Colon (tissue), 2 donors: ENCODE data around the gene SLC35G6.
"Not testable (repeated sequence)": the region's sequence is repeated elsewhere in the genome, so short reads cannot be mapped to it uniquely, and the experiment has no call there.

Experiments
- FAIRE-seq: peaks from 2 replicates; lab custom pipeline; 2012; peaks lifted over from hg19 to GRCh38; lab: Jason Lieb, UNC
- donor health status: control.
- donor health status: control.

The SLC35G6 gene

GRCh38 chr17:7478276-7479212, 2.7 kb upstream of the SLC35G6 start:
- FAIRE-seq: no peak

DNA sequence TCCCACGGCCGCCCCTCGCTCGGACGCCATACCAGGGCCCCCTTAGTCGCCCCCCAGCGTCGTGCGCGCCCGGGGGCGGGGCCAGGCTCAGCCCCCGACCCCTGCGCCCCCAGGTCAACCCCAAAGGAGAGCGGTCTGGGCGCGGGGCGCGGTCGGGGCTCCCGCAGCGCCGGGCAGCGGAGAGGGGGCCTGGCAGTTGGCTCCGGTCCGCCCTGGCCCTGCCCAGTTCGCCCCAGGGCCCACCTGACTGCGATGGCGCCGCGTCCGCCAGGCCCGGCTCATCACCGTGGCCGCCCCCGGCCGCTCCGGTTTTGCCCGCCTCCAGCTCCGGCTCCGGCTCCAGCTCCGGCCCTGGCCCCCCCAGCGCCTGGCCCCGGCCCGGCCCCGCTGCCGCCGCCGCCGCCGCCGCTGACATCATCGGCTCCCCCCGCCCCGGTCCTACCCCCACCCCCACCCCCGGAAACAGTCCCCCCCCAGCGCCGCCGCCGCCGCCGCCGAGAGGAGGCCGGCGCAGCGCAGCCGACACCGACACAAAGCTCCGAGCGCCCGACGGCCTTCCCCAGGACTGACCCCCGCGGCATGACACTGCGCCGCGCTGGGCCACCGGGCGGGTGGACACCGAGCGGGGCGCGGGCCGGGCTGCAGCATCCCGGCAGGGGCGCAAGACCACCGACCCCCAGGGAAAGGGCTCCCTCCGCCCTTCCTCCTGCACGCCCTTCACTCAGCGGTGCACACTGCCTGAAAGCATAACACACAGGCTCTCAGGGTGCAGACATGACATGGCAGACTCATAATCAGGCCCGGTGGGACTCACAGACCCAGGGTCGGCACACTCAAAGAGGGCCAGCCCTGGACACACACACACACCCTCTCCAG, 1.8 kb upstream of the SLC35G6 start, which contains the start of gene ZBTB4:
TSS of gene ZBTB4 (minus strand) at position 419 of the 876 bp plus-strand sequence. CDS start 12,830 bp downstream, outside the sequence.
- no peak for FAIRE-seq

- FAIRE-seq: no peak
These were observed 1.2 kb upstream of the SLC35G6 start for GRCh38 chr17:7480089-7480384.

- not testable (repeated sequence) for FAIRE-seq
These were observed 846 bp downstream of the SLC35G6 start for GRCh38 chr17:7481842-7482741.

- not testable (repeated sequence) for FAIRE-seq
These were observed 1.5 kb downstream of the SLC35G6 start for GRCh38 chr17:7482742-7483088.

DNA sequence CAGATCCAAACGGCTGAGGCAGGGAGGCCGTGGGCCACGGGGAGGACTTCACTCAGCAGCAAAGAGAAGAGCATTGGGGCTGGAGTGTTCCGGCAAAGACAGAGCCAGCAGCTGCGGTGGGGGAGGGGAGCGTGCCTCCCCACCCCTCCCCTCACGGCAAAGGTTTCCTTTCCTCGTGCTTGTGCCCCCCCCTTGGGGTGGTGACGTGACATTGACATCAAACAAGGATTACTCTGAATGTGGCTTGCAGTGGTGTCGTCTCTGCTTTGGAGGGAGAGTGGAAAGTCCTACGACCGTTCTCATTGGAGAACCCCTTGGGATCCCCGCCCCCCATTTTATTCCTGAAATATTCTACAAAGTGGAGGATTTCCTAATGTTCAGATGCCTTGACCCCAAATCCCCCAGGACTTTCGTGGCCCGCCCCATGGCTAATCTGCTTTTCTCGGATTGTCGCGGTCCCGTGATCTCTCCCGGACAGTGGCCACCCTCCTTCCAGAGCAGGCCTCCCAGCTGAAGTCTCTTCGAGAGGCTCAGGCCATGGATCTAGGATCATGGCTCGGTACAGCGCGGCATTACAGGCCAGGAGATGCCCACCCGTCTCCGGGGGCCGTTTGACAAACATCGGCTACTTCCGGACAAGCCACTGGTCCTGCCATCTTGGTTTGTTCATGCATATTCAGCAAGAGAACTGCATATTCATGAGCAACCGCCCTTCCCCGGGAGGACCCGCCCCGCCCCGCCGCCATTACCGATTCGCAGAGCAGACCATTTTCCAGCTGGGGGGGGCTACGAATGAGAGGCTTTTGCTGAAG, 2.2 kb downstream of the SLC35G6 start:
- no peak for FAIRE-seq

GRCh38 chr17:7484067-7484918, 3.0 kb downstream of the SLC35G6 start, which contains the start of gene POLR2A:
Gene POLR2A, plus strand, starts transcription at chr17:7484366.
- FAIRE-seq: no peak

- no peak for FAIRE-seq
These were observed 3.7 kb downstream of the SLC35G6 start for GRCh38 chr17:7484919-7485377.

- FAIRE-seq: no peak
These were observed 4.9 kb downstream of the SLC35G6 start for GRCh38 chr17:7486181-7486580.

GRCh38 chr17:7490144-7490543, 8.9 kb downstream of the SLC35G6 start:
- no peak for FAIRE-seq

- FAIRE-seq: no peak
These were observed 10.3 kb downstream of the SLC35G6 start for GRCh38 chr17:7491583-7491982.

- no peak for FAIRE-seq
These were observed 12.7 kb downstream of the SLC35G6 start for GRCh38 chr17:7493941-7494340.

DNA sequence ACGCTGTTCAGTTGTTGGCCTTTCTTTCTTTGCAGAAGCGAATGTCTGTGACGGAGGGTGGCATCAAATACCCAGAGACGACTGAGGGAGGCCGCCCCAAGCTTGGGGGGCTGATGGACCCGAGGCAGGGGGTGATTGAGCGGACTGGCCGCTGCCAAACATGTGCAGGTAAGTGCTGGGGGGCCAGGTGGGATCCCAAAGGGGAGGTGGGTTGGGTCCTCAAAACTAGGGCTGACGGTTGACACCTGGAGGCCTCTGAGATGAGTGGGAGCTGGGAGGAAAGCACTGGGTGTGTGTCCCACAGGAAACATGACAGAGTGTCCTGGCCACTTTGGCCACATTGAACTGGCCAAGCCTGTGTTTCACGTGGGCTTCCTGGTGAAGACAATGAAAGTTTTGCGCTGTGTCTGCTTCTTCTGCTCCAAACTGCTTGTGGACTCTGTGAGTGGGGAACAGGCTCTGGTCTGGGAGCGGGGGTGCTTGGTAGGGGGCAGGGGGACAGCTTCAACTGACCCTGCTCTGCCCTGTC, 14.7 kb downstream of the SLC35G6 start:
- FAIRE-seq: no peak

- no peak for FAIRE-seq
These were observed 15.4 kb downstream of the SLC35G6 start for GRCh38 chr17:7496470-7497183.

- FAIRE-seq: no peak
These were observed 16.0 kb downstream of the SLC35G6 start for GRCh38 chr17:7497228-7497627.

DNA sequence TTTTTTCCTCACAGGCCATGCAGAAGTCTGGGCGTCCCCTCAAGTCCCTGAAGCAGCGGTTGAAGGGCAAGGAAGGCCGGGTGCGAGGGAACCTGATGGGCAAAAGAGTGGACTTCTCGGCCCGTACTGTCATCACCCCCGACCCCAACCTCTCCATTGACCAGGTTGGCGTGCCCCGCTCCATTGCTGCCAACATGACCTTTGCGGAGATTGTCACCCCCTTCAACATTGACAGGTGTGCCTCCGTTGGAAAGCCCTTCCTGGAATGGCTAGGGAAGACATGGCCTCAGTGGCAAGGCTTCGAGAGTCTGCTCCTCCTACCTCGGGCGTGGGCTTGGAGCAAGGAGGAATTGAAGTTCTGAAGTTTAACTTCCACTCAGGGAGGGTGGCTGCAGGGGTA, 16.4 kb downstream of the SLC35G6 start:
- FAIRE-seq: no peak

DNA sequence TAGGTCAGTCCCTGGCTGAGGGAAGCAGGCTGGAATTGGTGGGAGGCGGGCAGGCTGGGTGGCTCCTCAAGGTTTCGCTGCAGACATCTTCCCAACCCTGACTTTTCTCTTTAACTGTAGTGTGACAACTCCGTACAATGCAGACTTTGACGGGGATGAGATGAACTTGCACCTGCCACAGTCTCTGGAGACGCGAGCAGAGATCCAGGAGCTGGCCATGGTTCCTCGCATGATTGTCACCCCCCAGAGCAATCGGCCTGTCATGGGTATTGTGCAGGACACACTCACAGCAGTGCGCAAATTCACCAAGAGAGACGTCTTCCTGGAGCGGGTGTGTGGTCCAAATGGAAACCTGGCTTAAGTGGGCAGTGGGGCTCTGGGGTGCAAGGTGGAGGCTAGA, 17.9 kb downstream of the SLC35G6 start:
- no peak for FAIRE-seq

DNA sequence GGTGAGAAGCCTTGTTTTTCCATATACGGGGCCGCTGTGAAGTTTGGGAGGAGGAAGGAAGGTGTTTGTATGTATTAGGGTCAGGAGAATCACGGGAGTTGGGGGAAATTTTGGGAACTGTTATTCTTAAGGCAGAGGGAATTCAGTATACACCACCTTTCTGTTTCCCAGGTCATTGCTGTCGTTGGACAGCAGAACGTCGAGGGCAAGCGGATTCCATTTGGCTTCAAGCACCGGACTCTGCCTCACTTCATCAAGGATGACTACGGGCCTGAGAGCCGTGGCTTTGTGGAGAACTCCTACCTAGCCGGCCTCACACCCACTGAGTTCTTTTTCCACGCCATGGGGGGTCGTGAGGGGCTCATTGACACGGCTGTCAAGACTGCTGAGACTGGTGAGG, 20.5 kb downstream of the SLC35G6 start:
- FAIRE-seq: no peak
